Forelimb muscle (tissue), 1 donor: ENCODE measurements around the gene KCTD20. TPM values are rescaled to one million over a fixed set of nuclear protein-coding genes. Genes with fewer than 3 reads are reported as not detected.
"Not testable (repeated sequence)": the region's sequence is repeated elsewhere in the genome, so short reads cannot be mapped to it uniquely, and the experiment has no call there.

ENCODE experiments used
- DNase-seq: peaks from one replicate; pipeline ENCODE4 v3.0.0-alpha.2; 2013; ENCODE audit warnings: low read depth
- polyA plus RNA-seq: library from polyadenylated mRNA; unstranded; fragments of 120-200 nt; gene quantifications from one replicate; pipeline ENCODE4 v1.2.1, GENCODE V29; 2013; ENCODE audit not compliant: insufficient read length

The KCTD20 gene
- polyA plus RNA-seq, 1 donor: 38.6 TPM

- no peak for DNase-seq
Measured at GRCh38 chr6:36443471-36444428, 950 bp downstream of the KCTD20 start.

- DNase-seq: no peak
Measured at GRCh38 chr6:36444470-36444869, 1.7 kb downstream of the KCTD20 start.

GRCh38 chr6:36445621-36446020 is 2.8 kb downstream of the KCTD20 start:
- DNase-seq: no peak

GRCh38 chr6:36449173-36449572 is 6.4 kb downstream of the KCTD20 start:
- DNase-seq: not testable (repeated sequence)

- not testable (repeated sequence) for DNase-seq
Measured at GRCh38 chr6:36452897-36453296, 10.1 kb downstream of the KCTD20 start.

GRCh38 chr6:36455486-36456027 is 12.8 kb downstream of the KCTD20 start:
- no peak for DNase-seq

- DNase-seq: no peak
Measured at GRCh38 chr6:36459501-36459900, 16.7 kb downstream of the KCTD20 start.

GRCh38 chr6:36460916-36461315 is 18.1 kb downstream of the KCTD20 start:
- DNase-seq: no peak

- no peak for DNase-seq
Measured at GRCh38 chr6:36461646-36462045, 18.8 kb downstream of the KCTD20 start.

GRCh38 chr6:36463676-36464075 is 20.9 kb downstream of the KCTD20 start:
- no peak for DNase-seq

- no peak for DNase-seq
Measured at GRCh38 chr6:36464233-36464632, 21.4 kb downstream of the KCTD20 start.

GRCh38 chr6:36467625-36468024 is 24.8 kb downstream of the KCTD20 start:
- no peak for DNase-seq

- no peak for DNase-seq
Measured at GRCh38 chr6:36469148-36469661, 26.4 kb downstream of the KCTD20 start.

GRCh38 chr6:36469946-36470345 is 27.1 kb downstream of the KCTD20 start:
- no peak for DNase-seq

GRCh38 chr6:36478051-36478526 is 35.3 kb downstream of the KCTD20 start:
- no peak for DNase-seq

GRCh38 chr6:36479256-36479655 is 36.5 kb downstream of the KCTD20 start:
- no peak for DNase-seq

- DNase-seq: not testable (repeated sequence)
Measured at GRCh38 chr6:36483326-36483725, 40.5 kb downstream of the KCTD20 start.

GRCh38 chr6:36484736-36485135 is 41.9 kb downstream of the KCTD20 start:
- no peak for DNase-seq

GRCh38 chr6:36487698-36488097 is 44.9 kb downstream of the KCTD20 start:
- no peak for DNase-seq

GRCh38 chr6:36488221-36488620 is 45.4 kb downstream of the KCTD20 start:
- DNase-seq: no peak

GRCh38 chr6:36489426-36489825 is 46.6 kb downstream of the KCTD20 start:
- DNase-seq: no peak

- no peak for DNase-seq
Measured at GRCh38 chr6:36491378-36491965, 48.7 kb downstream of the KCTD20 start.
